Measurements from ENCODE around the gene ZNF860. TPM values are rescaled to one million over a fixed set of nuclear protein-coding genes. Genes with fewer than 3 reads are reported as not detected.

The ZNF860 gene
- total and polyA plus RNA-seq, 2 donors (not counting 3 experiments of a cell fraction or from before 2014, with no cell fraction given), result 0.19 to 0.73 TPM

DNA sequence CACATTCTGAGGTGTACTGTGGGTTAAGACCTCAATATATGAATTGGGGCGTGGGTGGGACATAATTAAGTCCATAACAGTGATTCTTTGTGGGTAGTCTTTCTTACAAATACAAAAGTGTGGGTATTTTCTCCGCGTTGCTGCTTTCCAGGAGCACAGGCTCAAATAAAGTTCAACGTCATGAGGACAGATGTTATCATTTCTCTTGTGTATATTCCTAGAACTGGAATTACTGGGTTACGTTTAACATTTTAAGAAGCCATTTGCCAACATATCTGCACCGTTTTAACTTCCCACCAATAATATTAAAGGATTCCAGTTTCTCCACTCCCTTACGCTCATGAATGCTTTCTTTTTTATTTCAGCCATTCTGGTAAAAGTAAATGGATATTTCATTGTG is 39.6 kb downstream of the ZNF860 start:
- CTCF ChIA-PET, result no interaction called here
- Histone ChIP-seq H3K36me3 (ENCODE audit: control insufficient read depth in 2 of 2, extremely low read depth in 1 of 2, insufficient read depth in 2 of 2, low read length in 2 of 2) (no peaks in the 10 kb centered on the region), H3K79me2 (ENCODE audit: control insufficient read depth, insufficient read depth, low read length) (no peaks in the 10 kb centered on the region), H3K4me1 (ENCODE audit: control insufficient read depth, extremely low read depth, insufficient read depth, low read length) (no peaks in the 10 kb centered on the region), H3K9ac (replicated peaks; ENCODE audit: extremely low read depth, insufficient read depth, low read length) (no peak overlapping the region), H3K4me3 (replicated peaks in 1 of 3; ENCODE audit: insufficient read depth in 1 of 3, low read depth in 1 of 3, low read length in 3 of 3) (no peak overlapping the region), H3K27ac (ENCODE audit: insufficient read depth, low read depth, low read length) (no peak overlapping the region), H4K20me1 (replicated peaks; ENCODE audit: control insufficient read depth, extremely low read depth, insufficient read depth, low read length) (no peaks in the 10 kb centered on the region), H3K4me2 (ENCODE audit: insufficient read depth, low read length) (no peak overlapping the region), H3K9me1 (replicated peaks; ENCODE audit: control insufficient read depth, extremely low read depth, insufficient read depth, low read length) (no peaks in the 10 kb centered on the region), H2AFZ (ENCODE audit: low read depth, low read length) (no peak overlapping the region), H3K27me3 (ENCODE audit: control insufficient read depth in 2 of 2, insufficient read depth in 2 of 2, low read length in 2 of 2) (peaks cover 0 to 3% of the 10 kb centered on the region in 2 experiments), H3K9me3 (replicated peaks; ENCODE audit: control insufficient read depth, insufficient read depth, low read length) (no peaks in the 10 kb centered on the region)
- no TSS peak for BruUV-seq (replicated peaks)
- dilution Hi-C loops (cut with MboI; ENCODE audit: extremely low pct_ligation_motif_present, low sequenced_read_pairs), result no loop called here
- no peak for FAIRE-seq
- POLR2A ChIA-PET, result interaction anchor here (0.7 kb wide), 1 partner anchor 120 kb away, joined by 5 read pairs; no protein-coding TSS in a partner anchor
- DNase-seq (ENCODE audit: low read depth, low spot score), result no peak
- TF ChIP-seq JUN (IDR thresholded peaks at IDR 0.05; ENCODE audit: borderline replicate concordance, insufficient read depth, insufficient read length, low read depth) (no peak), GATA2 (IDR thresholded peaks at IDR 0.05; ENCODE audit: insufficient read depth, insufficient read length, low read depth, low read length) (no peak), CTCF (IDR thresholded peaks at IDR 0.05; ENCODE audit: extremely low read depth in 1 of 2, insufficient read depth in 1 of 2, low read depth in 1 of 2, low read length in 2 of 2) (no peak), POLR2AphosphoS5 (IDR thresholded peaks at IDR 0.05; ENCODE audit: insufficient read depth, low read depth, low read length) (no peak), FOS (IDR thresholded peaks at IDR 0.05; ENCODE audit: borderline replicate concordance, insufficient read depth, low read length) (no peak), MYC (IDR thresholded peaks at IDR 0.05; ENCODE audit: low read depth, low read length) (no peak), POLR2A (IDR thresholded peaks at IDR 0.05; ENCODE audit: low read depth, low read length) (no peak), EZH2 (IDR thresholded peaks at IDR 0.05; ENCODE audit: borderline replicate concordance, low read depth, low read length, severe bottlenecking) (no peak)
- TF ChIP-seq, protein P1, sequence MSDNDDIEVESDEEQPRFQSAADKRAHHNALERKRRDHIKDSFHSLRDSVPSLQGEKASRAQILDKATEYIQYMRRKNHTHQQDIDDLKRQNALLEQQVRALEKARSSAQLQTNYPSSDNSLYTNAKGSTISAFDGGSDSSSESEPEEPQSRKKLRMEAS (IDR thresholded peaks at IDR 0.05; ENCODE audit: insufficient read depth, insufficient read length), result no peak
- intact Hi-C loops (cut with micrococcal nuclease), result no loop called here

Data from endothelial cell of umbilical vein (primary cell).